NCI-H146 treated with DMSO at 0.1 percent for 48 hours (cell line): ENCODE results near the gene SV2A.

Experiments used
- DNase-seq: peaks from one replicate; lab custom pipeline; 2025; ENCODE audit not compliant: unreplicated experiment; lab: John Stamatoyannopoulos, UW

Gene SV2A

DNA sequence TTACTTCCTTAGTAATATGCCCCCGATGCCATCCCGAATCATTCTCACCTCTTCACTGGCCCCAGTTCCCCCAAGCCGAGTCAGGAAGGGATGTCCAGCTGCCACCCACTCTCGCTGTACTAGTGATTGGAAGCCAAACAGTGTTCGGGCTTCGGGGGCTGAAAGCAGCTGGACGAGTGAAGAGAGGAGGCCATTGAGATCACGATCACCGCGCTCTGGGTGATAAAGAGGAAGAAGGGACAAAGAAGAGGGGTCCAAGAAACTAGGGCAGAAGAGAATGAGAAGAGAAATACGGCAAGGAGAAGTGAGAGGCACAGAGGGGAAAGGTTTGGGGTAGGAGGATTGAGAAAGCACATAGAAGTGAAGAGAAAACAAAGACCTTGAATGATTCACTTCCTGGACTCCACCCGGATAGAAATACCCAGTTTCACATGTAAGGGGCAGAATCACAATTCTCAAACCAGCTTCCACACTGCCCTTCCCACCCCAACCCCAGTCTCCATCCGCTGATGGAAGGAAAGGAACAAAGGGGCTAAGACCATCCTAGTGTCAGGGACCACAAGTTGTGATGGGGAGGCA, 13.7 kb upstream of the SV2A start:
- no peak for DNase-seq

DNA sequence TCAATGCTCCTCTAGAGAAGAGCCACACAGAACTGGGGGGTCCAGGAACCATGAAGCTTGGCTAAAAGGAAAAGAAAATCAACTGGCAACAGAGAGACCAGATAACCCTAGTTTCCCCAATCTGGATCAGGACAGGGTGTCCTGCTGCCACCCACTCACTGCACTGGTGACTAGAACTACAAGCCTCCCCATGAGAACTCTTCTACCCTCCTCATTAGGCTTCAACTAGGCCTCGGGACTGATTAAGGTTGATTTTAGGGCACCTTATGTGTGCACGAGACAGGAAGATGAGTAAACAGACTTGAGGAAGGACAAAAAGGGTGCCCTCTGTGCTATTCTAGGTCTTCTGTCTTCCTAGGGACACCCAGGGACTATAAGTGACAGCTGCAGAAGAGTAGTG, 12.2 kb upstream of the SV2A start:
- DNase-seq: no peak

- DNase-seq: no peak
These were observed 10.7 kb upstream of the SV2A start for GRCh38 chr1:149928401-149928724.

DNA sequence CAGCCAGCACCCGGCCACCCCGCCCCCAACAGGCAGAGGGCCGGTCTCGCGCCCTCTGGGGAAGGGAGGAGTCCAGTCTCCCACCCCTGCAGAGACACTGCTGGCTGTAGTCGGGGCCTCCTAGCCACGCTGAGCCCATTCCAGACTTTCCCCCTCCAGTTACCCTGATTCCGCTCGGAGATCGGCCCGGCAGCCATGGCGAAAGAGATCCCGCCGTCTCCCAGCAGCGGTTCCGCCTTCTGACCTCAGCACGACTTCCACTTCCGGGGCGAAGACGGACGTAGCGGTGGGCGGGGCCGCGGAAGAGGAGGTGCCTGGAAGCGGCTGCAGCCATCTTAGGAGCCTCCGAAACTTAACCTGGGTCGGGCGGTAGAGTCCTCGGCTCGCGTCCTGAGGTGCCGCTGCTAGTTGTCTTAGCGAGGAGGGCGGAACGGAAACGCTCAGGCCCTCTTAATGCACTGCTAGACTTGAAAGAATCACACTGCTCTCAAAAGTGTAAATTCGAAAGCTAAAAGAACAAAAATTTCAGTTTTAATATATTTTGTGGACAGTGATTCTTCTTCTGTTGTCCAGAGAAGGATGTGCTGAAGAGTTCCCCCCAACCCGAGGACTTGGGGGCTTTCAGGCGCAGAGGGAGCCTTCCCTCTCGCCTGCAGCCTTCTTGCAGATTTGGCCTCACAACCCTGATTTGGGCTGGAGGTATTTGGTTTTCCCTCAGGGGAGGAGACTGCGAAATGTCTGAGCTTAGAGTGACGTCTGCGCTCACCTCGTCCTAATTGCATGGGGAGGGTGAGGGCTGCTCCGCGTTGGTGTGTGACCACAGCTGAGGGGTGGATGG, 10.1 kb upstream of the SV2A start, which contains the start of gene SF3B4:
SF3B4 (minus strand) TSS at position 241 of the 838 bp plus-strand sequence; CDS start at position 197, 44 bp downstream.
- peak; percentile 88 for DNase-seq

DNA sequence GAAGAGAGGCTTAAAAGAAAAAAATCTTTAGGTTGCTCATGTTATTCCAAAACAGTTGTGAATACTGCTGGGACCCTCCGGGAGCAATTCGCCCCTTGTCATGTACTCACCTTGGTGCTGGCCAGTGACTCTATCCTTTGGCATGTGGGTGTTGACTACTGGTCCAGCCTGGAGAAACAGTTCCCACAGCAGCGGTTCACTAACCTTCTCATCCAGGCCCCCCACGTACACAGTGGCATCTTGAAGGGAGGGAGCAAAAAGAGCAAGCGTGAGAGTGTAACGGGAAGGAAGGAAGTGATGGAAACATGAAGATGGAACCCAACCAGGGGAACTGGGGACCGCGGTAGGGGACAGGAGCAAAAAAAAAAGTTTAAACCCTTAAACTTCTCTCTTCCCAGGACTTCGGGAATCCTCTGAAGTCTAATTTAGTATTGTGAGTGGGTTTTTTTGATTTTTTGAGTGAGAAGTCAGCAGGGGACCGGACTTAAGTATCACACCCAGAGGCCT, 9.5 kb upstream of the SV2A start:
- no peak for DNase-seq

DNA sequence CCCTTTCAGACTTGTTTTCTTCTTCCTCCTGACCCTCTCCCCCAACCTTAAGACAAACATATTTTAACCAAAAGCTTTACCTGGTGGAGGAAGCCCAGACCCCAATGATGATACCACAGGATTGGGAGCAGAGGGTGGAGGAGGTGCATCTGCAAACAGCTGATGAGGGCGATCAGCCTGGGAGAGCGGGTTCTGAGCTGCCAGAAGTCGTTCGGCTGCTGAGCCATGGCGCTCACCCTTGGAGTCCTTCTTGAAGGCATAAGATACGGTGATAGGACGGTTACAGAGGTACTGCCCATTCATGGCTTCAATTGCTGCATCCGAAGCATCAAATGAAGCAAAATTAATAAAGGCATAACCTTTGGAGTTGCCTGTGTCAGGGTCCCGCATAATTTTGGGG, 8.7 kb upstream of the SV2A start:
- DNase-seq: no peak

GRCh38 chr1:149925751-149926150, 8.1 kb upstream of the SV2A start:
- no peak for DNase-seq

GRCh38 chr1:149925345-149925744, 7.7 kb upstream of the SV2A start:
- no peak for DNase-seq

DNA sequence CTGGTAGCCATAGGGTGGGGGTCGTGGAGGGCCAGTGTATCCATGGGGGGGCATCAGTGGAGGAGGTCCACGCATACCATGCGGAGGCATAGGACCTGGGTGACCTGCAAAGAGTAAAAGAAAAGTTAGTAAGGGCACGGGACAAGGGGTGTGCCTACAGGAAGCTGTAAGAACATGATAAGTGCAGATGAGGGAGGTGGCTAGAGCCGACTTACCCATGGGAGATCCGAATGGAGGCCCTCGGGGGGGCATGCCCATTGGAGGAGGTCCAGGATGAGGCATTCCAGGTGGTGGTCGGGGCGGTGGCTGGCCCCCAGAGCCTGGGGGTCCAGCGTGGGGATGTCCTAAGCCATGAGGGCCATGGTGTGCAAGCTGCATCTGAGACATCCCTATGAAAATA, 6.0 kb upstream of the SV2A start:
- DNase-seq: no peak

GRCh38 chr1:149916898-149917252, 769 bp downstream of the SV2A start:
- DNase-seq: no peak

- DNase-seq: no peak
These were observed 1.3 kb downstream of the SV2A start for GRCh38 chr1:149916193-149916897.

DNA sequence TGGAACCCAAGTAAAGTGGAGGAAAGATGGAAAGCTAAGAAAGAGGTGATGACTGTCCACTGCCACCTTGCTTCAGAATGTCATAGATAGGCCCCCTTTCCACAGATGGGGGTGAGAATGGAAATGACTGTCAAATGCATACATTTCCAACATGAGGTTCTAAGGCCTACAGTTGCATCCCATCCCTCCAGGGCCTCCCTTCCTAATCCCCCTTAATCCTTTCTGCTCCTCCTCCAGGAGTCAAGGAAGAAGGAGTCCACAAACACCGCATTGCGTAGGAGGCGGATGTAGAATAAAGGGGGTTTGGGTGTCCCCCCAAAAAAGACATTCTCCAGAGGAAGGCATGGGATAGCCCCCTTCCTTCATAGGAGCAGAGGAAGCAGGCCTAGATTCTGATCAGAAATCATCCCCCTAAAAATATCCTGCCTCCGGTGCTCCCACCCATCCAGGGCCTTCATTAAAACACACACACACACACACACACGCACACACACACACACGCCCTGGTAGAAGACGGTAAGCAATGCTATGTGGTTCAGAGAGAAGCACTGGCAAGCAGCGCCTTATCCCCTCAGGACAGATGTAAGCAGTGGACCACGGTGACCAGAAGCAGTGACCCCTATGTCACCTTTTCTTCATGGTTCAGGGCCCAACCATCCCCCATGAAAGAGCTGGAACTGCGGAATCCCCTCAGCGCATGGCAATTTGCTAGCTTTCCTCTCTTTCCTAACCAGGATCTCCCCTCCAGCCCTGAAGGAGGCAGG, 2.0 kb downstream of the SV2A start:
- no peak for DNase-seq

GRCh38 chr1:149914545-149914944, 3.1 kb downstream of the SV2A start:
- no peak for DNase-seq

DNA sequence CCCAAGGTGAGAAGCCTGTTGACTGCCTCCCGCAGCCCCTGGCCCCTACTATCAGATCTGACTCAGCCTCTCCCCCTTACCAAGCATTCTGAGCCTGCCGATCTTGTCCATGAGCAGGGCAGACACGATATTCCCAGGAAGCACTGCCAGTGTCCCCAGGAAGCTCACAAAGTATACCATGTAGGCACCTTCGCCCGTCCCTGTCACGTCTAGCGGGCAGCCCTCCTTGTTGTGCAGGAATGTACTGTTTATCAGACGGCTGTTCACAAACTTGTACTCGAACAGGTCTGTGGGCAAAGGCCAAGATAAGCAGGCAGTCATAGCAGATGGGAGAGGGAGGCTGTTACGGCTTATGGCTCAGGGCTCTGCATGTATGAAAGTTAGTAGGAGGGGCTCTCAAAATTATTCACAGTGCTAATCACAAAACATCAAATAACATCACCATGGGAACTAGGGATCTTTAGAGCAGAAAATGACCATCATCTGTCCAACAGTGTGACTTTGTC, 11.0 kb downstream of the SV2A start:
- DNase-seq: no peak

- no peak for DNase-seq
These were observed 13.7 kb downstream of the SV2A start for GRCh38 chr1:149903836-149904491.

DNA sequence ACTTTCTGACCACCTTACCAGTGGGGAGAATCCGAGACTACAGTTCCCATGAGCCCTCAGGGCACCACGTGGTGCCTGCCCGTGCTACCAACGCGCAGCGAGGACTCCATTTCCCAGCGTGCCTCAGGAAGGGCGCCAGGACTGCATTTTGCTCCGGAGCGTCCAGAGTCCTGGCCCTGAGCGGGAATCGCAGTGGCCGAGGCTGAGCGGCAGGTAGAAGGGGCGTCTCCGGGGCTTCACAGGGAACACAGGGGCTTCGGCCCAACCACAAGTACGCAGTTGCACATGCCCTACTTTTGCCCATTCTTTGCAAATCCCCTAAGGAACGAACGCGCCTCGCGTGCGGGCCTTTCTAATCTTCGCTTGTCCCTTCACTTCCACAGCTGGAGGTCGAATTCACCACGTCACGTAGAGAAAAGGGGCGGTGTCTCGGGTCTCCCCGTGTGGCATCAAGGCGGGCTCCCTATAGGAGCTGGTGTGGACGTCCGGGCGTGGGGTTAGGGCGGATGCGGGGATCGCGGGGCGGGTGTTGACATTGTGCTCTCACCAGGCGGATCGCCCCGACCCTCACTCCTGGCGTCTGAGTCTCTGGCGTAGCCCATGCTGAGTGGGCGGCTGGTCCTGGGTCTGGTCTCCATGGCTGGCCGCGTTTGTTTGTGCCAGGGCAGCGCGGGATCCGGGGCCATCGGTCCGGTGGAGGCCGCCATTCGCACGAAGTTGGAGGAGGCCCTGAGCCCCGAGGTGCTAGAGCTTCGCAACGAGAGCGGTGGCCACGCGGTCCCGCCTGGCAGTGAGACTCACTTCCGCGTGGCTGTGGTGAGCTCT, 18.0 kb downstream of the SV2A start, which contains the start of gene BOLA1:
BOLA1 (plus strand) TSS at position 109 of the 825 bp plus-strand sequence; CDS start at position 601, 492 bp downstream.
- DNase-seq: peak; percentile 85

GRCh38 chr1:149896575-149896974, 21.1 kb downstream of the SV2A start:
- no peak for DNase-seq

GRCh38 chr1:149888999-149889289, 28.7 kb downstream of the SV2A start:
- peak; percentile 53 for DNase-seq

GRCh38 chr1:149888247-149888998, 29.2 kb downstream of the SV2A start:
- DNase-seq: peak; percentile 88
